Smooth muscle cell (in vitro differentiated cells): ENCODE data around the gene SPINT1. TPM values are rescaled to one million over a fixed set of nuclear protein-coding genes. Genes with fewer than 3 reads are reported as not detected.
A peak's percentile ranks its signal among the peaks of the same experiment; 100 is the strongest.

Experiments
- DNase-seq: peaks from one replicate; lab custom pipeline; 2025; ENCODE audit not compliant: unreplicated experiment; lab: John Stamatoyannopoulos, UW
- H2AFZ ChIP-seq: fragments of 200-600 bp; sonication (generic); 2 replicates; pipeline ENCODE4 v1.6.0; 2016; ENCODE audit warnings: antibody characterized with exemption, low read depth, mild to moderate bottlenecking
- H3F3A ChIP-seq: fragments of 200-600 bp; sonication (generic); 2 replicates; pipeline ENCODE4 v1.6.0; 2017; ENCODE audit warnings: antibody characterized with exemption, low read depth
- H3K27ac ChIP-seq: fragments of 200-600 bp; sonication (generic); 2 replicates; pipeline ENCODE4 v1.5.1; 2016; ENCODE audit warnings: low read depth, mild to moderate bottlenecking
- H3K27me3 ChIP-seq: fragments of 200-600 bp; sonication (generic); 2 replicates; pipeline ENCODE4 v1.6.1; 2016; ENCODE audit warnings: low read depth, mild to moderate bottlenecking
- H3K36me3 ChIP-seq: fragments of 200-600 bp; sonication (generic); 2 replicates; pipeline ENCODE4 v1.5.1; 2016; ENCODE audit warnings: low read depth
- H3K4me1 ChIP-seq: fragments of 200-600 bp; sonication (generic); 2 replicates; pipeline ENCODE4 v1.5.1; 2016; ENCODE audit warnings: low read depth
- H3K4me2 ChIP-seq: fragments of 200-600 bp; sonication (generic); 2 replicates; pipeline ENCODE4 v1.6.0; 2016; ENCODE audit warnings: mild to moderate bottlenecking
- H3K4me3 ChIP-seq: fragments of 200-600 bp; sonication (generic); 2 replicates; pipeline ENCODE4 v1.5.1; 2016; ENCODE audit warnings: mild to moderate bottlenecking
- H3K79me2 ChIP-seq: fragments of 200-600 bp; sonication (generic); 2 replicates; pipeline ENCODE4 v1.6.0; 2016; ENCODE audit warnings: low read depth, mild to moderate bottlenecking
- H3K9ac ChIP-seq: fragments of 200-600 bp; sonication (generic); 2 replicates; pipeline ENCODE4 v1.6.0; 2016; ENCODE audit warnings: low read depth
- H3K9me3 ChIP-seq: fragments of 200-600 bp; sonication (generic); replicated peaks from 2 replicates; pipeline ENCODE4 v1.5.1; 2016; ENCODE audit warnings: low read depth
- H4K20me1 ChIP-seq: fragments of 200-600 bp; sonication (generic); 2 replicates; pipeline ENCODE4 v1.6.0; 2016; ENCODE audit warnings: low read depth
- WGBS: methylation state at CpG from one replicate; pipeline ENCODE4 v1.1.7; 2016; ENCODE audit warnings: low lambda C conversion rate; 5-methylcytosine and 5-hydroxymethylcytosine counted together
- polyA plus RNA-seq: library from polyadenylated mRNA; unstranded; fragments of >200 nt; fragmentation: Nextera tagmentation; extraction: Ambion mirVana; gene quantifications from 2 replicates; pipeline ENCODE4 v1.2.1, GENCODE V29; 2016
- total RNA-seq: library from RNA; depleted of rRNA; stranded (reverse); fragments of >200 nt; gene quantifications from 2 replicates; pipeline ENCODE4 v1.2.3, GENCODE V29; 2014
- TF ChIP-seq, protein P1 (sequence below): fragments of 200-600 bp; sonication (generic); IDR thresholded peaks from 2 replicates; pipeline ENCODE4 v1.5.1; 2017; ENCODE audit warnings: borderline replicate concordance, mild to moderate bottlenecking, antibody characterized with exemption; ENCODE audit not compliant: insufficient read depth, poor library complexity, severe bottlenecking

SPINT1 gene
- total and polyA plus RNA-seq, 2 experiments from 2014 or later: 50.2 to 76.5 TPM

DNA sequence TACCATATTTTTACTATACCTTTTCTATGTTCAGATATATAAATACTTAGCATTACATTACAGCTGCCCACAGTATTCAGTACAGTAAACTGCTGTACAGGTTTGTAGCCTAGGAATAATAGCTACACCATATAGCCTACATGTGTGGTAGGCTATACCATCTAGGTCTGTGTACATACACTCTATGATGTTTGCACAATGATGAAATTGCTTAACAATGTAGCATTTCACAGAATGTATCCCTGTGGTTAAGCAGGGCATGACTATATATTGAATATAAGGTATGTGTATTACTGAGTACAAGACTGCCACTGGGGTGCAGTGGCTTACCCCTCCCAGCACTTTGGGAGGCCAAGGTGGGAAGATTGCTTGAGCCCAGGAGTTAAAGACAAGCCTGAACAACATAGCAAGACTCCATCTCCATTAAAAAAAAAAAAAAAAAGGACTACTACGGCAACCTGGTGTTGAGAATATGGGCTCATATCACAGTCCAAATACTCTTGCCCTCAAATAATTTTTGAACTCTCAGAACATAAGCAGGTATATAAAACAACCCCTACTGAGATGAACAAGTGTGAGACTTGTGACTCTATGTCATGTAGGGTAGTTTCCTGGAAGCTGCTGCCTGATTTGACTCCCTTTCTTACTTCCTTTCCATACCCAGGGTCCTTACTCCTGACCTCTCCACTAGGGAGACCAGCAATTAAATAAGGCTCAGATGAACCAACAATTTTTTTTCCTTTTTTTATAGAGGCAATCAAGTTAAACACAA lies 20.1 kb upstream of the SPINT1 start:
- Histone ChIP-seq H2AFZ (no peak overlapping the region), H3K27ac (no peak overlapping the region), H3K4me2 (no peak overlapping the region), H3K9ac (no peak overlapping the region), H3K27me3 (no peaks in the 10 kb centered on the region), H3K4me1 (no peaks in the 10 kb centered on the region), H3F3A (no peaks in the 10 kb centered on the region), H3K4me3 (no peak overlapping the region), H4K20me1 (no peaks in the 10 kb centered on the region), H3K79me2 (no peaks in the 10 kb centered on the region), H3K9me3 (no peaks in the 10 kb centered on the region), H3K36me3 (no peaks in the 10 kb centered on the region)
- DNase-seq: no peak
- WGBS: 100% methylated on average over 1 of the region's 1 CpG
- TF ChIP-seq, protein P1, sequence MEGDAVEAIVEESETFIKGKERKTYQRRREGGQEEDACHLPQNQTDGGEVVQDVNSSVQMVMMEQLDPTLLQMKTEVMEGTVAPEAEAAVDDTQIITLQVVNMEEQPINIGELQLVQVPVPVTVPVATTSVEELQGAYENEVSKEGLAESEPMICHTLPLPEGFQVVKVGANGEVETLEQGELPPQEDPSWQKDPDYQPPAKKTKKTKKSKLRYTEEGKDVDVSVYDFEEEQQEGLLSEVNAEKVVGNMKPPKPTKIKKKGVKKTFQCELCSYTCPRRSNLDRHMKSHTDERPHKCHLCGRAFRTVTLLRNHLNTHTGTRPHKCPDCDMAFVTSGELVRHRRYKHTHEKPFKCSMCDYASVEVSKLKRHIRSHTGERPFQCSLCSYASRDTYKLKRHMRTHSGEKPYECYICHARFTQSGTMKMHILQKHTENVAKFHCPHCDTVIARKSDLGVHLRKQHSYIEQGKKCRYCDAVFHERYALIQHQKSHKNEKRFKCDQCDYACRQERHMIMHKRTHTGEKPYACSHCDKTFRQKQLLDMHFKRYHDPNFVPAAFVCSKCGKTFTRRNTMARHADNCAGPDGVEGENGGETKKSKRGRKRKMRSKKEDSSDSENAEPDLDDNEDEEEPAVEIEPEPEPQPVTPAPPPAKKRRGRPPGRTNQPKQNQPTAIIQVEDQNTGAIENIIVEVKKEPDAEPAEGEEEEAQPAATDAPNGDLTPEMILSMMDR: no peak

DNA sequence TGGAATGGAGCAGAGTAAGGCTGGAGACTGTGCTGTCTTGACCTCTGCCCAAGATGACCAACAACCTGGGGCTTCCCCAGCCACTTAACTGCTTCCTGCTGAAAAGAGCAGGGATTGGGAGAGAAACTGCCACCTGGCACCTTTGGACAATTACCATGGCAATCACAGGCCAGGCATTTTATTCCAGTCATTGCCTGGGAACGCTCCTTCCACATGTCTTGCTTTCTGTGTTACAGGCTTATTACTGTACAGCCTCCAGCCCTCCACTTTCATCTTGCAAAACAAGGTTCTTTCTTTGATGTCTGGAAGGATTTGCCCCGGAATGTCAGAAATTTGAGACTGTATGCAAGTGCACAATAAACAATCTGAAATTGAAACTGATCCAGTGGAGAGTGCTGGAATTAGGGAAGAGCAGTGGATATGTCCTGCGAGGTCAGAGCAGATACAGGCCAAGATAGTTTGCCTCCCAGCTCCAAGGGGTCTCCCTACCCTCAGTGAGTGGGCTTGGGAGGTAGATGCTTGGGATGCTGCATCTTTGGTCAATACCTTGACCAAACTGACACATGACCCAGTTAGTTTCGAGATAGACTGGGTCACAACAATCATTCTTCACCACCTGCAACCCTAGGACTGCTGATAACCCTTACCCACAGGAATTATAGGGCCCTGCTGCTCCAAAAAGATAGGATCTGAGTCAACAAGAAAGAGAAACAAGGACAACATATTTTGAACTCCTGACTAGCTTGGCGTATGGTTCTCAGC lies 18.0 kb upstream of the SPINT1 start:
- no peaks in the 10 kb centered on the region for H4K20me1 ChIP-seq
- H3K9ac ChIP-seq: no peak overlapping the region
- no peaks in the 10 kb centered on the region for H3F3A ChIP-seq
- H3K27me3 ChIP-seq: no peaks in the 10 kb centered on the region
- no peak for DNase-seq
- H3K36me3 ChIP-seq: no peaks in the 10 kb centered on the region
- no peaks in the 10 kb centered on the region for H3K9me3 ChIP-seq
- no peaks in the 10 kb centered on the region for H3K79me2 ChIP-seq
- no peak overlapping the region for H3K4me2 ChIP-seq
- H3K4me1 ChIP-seq: no peaks in the 10 kb centered on the region
- peak overlapping the region; percentile 50 for H3K27ac ChIP-seq
- H2AFZ ChIP-seq: no peak overlapping the region
- no peak overlapping the region for H3K4me3 ChIP-seq
- WGBS: 64% methylated on average over 5 of the region's 5 CpGs
- TF ChIP-seq, protein P1: no peak

DNA sequence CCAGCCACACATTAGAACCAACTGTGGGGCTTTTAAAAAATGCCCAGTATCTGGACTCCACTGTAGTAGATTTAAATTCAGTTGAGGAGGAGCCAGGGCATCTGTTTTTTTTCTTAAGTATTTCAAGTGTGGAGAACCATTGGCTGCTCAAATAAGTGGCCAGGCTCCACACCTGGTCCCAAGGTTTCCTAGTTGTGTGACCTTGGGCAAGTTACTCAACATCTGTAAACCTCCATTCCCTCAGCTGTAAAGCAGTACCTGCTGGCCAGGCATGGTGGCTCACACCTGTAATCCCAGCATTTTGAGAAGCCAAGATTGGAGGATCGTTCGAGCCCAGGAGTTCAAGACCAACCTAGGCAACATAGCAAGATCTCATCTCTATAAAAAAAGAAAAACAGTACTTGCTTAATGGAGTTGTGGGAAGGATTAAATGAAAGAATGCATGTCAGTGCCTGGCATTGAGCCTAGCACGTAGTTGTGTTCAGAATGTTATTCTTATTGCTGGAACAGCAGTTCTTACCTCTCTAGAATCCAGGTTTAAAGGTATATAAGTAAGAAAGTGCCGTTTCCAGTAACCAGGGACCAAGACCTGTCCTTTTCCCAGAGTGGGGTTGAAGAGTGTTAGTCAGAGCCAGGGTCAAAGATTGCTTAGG lies 17.3 kb upstream of the SPINT1 start:
- no peaks in the 10 kb centered on the region for H3K9me3 ChIP-seq
- TF ChIP-seq, protein P1: no peak
- H4K20me1 ChIP-seq: no peaks in the 10 kb centered on the region
- H3K27ac ChIP-seq: peak overlapping the region; percentile 50
- WGBS: 87% methylated on average over 4 of the region's 4 CpGs
- no peaks in the 10 kb centered on the region for H3K27me3 ChIP-seq
- H3K79me2 ChIP-seq: no peaks in the 10 kb centered on the region
- no peak overlapping the region for H3K4me3 ChIP-seq
- no peaks in the 10 kb centered on the region for H3K4me1 ChIP-seq
- H3K4me2 ChIP-seq: no peak overlapping the region
- no peak overlapping the region for H3K9ac ChIP-seq
- no peak overlapping the region for H2AFZ ChIP-seq
- no peaks in the 10 kb centered on the region for H3F3A ChIP-seq
- DNase-seq: no peak
- H3K36me3 ChIP-seq: no peaks in the 10 kb centered on the region
